GM12878 (cell line): Measurements from ENCODE around the gene ELL.

Source experiments
- BHLHE40 ChIP-seq, 2 experiments: fragments of 450-650 bp in 1 of 2; IDR thresholded peaks; 2 replicates each; pipeline ENCODE4 v1.6.1; 2011 to 2017; ENCODE audit warnings: low read depth in 2 of 2, borderline replicate concordance in 1 of 2, improper control_type of control experiment in 1 of 2, low read length in 1 of 2, mild to moderate bottlenecking in 1 of 2
- CTCF ChIP-seq, 3 experiments: IDR thresholded peaks in 2 of 3; conservative IDR thresholded peaks in 1 of 3; 2 replicates each; pipeline ENCODE4 v1.5.1; 2011; ENCODE audit warnings: low read depth in 3 of 3, low read length in 3 of 3, mild to moderate bottlenecking in 3 of 3, control low read depth in 2 of 3, moderate library complexity in 2 of 3, inconsistent platforms in 1 of 3, mixed read lengths in 1 of 3; ENCODE audit not compliant: control insufficient read depth in 2 of 3, insufficient read depth in 1 of 3; ENCODE audit errors: extremely low read depth in 1 of 3
- JUNB ChIP-seq: IDR thresholded peaks from 2 replicates; pipeline ENCODE4 v1.6.1; 2016; ENCODE audit warnings: antibody characterized with exemption, mild to moderate bottlenecking
- SMARCA5 ChIP-seq: fragments of 450-650 bp; IDR thresholded peaks from 2 replicates; pipeline ENCODE4 v1.6.1; 2017; ENCODE audit warnings: mild to moderate bottlenecking
- YBX1 ChIP-seq: fragments of 450-650 bp; IDR thresholded peaks from 2 replicates; pipeline ENCODE4 v1.6.1; 2016; ENCODE audit warnings: antibody characterized with exemption

- TF ChIP-seq JUNB: no peak; the same call in 1 of the 2 replicates
- no peak for TF ChIP-seq YBX1
- TF ChIP-seq CTCF (IDR thresholded peaks at IDR 0.05 in 2 of 3, conservative IDR thresholded peaks at IDR 0.05 in 1 of 3; ENCODE audit: control insufficient read depth in 2 of 3, extremely low read depth in 1 of 3, insufficient read depth in 1 of 3, low read depth in 3 of 3, low read length in 3 of 3): peak; percentile 56 to 60 (median 59)
- no peak for TF ChIP-seq SMARCA5
- TF ChIP-seq BHLHE40 (IDR thresholded peaks at IDR 0.05; ENCODE audit: borderline replicate concordance in 1 of 2, low read depth in 2 of 2, low read length in 1 of 2): peak; percentile 86 to 93; a peak in 3 of 4 replicates
These were observed 113.8 kb downstream of the ELL start for GRCh38 chr19:18408053-18408476.
